Measurements from ENCODE around the gene SH2D3C. TPM values are rescaled to one million over a fixed set of nuclear protein-coding genes. Genes with fewer than 3 reads are reported as not detected.

Gene SH2D3C
- polyA plus RNA-seq (2013, experiment 1 of 2), result 24.8 TPM
- polyA plus RNA-seq (2013, experiment 2 of 2), result 17.4 TPM

- WGBS, 2 experiments (ENCODE audit: insufficient coverage in 2 of 2), result 79 to 81% methylated on average over 6 to 11 of the region's 13 CpGs
- no peak within 1 kb of the TSS for H3K27ac ChIP-seq (ENCODE audit: low read depth, low read length, severe bottlenecking)
- H3K4me1 ChIP-seq (ENCODE audit: control insufficient read depth, insufficient read depth, low read length, poor library complexity, severe bottlenecking), result peaks cover 23% of the 10 kb centered on the region
- H3K36me3 ChIP-seq (ENCODE audit: control insufficient read depth, insufficient read depth, low read length), result no peaks in the 10 kb centered on the region
- H3K4me3 ChIP-seq (ENCODE audit: extremely low read depth, insufficient read depth, low read length, poor library complexity, severe bottlenecking), result no peak within 1 kb of the TSS
- no peaks in the 10 kb centered on the region for H3K9me3 ChIP-seq (ENCODE audit: control insufficient read depth, low read length)
Measured at GRCh38 chr9:127778280-127779135, at the start of gene SH2D3C. Gene SH2D3C (minus strand): TSS chr9:127778666. CDS start chr9:127778627, 39 bp downstream.

- H3K36me3 ChIP-seq (ENCODE audit: control insufficient read depth, insufficient read depth, low read length), result peaks cover 30% of the 10 kb centered on the region
- H3K27ac ChIP-seq (ENCODE audit: low read depth, low read length, severe bottlenecking), result no peak overlapping the region
- no peak overlapping the region for H3K4me3 ChIP-seq (ENCODE audit: extremely low read depth, insufficient read depth, low read length, poor library complexity, severe bottlenecking)
- peaks cover 20% of the 10 kb centered on the region for H3K4me1 ChIP-seq (ENCODE audit: control insufficient read depth, insufficient read depth, low read length, poor library complexity, severe bottlenecking)
- 91 to 96% methylated on average over 4 to 7 of the region's 7 CpGs for WGBS, 2 experiments (ENCODE audit: insufficient coverage in 2 of 2)
- no peaks in the 10 kb centered on the region for H3K9me3 ChIP-seq (ENCODE audit: control insufficient read depth, low read length)
Measured at GRCh38 chr9:127826253-127826913, 47.9 kb upstream of the SH2D3C start.

- H3K4me1 ChIP-seq (ENCODE audit: control insufficient read depth, insufficient read depth, low read length, poor library complexity, severe bottlenecking), result peaks cover 20% of the 10 kb centered on the region
- H3K27ac ChIP-seq (ENCODE audit: low read depth, low read length, severe bottlenecking), result no peak overlapping the region
- no peaks in the 10 kb centered on the region for H3K9me3 ChIP-seq (ENCODE audit: control insufficient read depth, low read length)
- H3K4me3 ChIP-seq (ENCODE audit: extremely low read depth, insufficient read depth, low read length, poor library complexity, severe bottlenecking), result no peak overlapping the region
- peaks cover 31% of the 10 kb centered on the region for H3K36me3 ChIP-seq (ENCODE audit: control insufficient read depth, insufficient read depth, low read length)
- 58 to 62% methylated on average over 21 to 25 of the region's 42 CpGs for WGBS, 2 experiments (ENCODE audit: insufficient coverage in 2 of 2)
Measured at GRCh38 chr9:127825319-127826051, 47.0 kb upstream of the SH2D3C start.

- no peak overlapping the region for H3K4me3 ChIP-seq (ENCODE audit: extremely low read depth, insufficient read depth, low read length, poor library complexity, severe bottlenecking)
- no peaks in the 10 kb centered on the region for H3K9me3 ChIP-seq (ENCODE audit: control insufficient read depth, low read length)
- peaks cover 2% of the 10 kb centered on the region for H3K4me1 ChIP-seq (ENCODE audit: control insufficient read depth, insufficient read depth, low read length, poor library complexity, severe bottlenecking)
- no peak overlapping the region for H3K27ac ChIP-seq (ENCODE audit: low read depth, low read length, severe bottlenecking)
- 81 to 100% methylated on average over 1 to 2 of the region's 4 CpGs for WGBS, 2 experiments (ENCODE audit: insufficient coverage in 2 of 2)
- peaks cover 39% of the 10 kb centered on the region for H3K36me3 ChIP-seq (ENCODE audit: control insufficient read depth, insufficient read depth, low read length)
Measured at GRCh38 chr9:127822108-127822507, 43.6 kb upstream of the SH2D3C start.

GRCh38 chr9:127818574-127818973, 40.1 kb upstream of the SH2D3C start:
- 95 to 100% methylated on average over 5 to 9 of the region's 11 CpGs for WGBS, 2 experiments (ENCODE audit: insufficient coverage in 2 of 2)
- Histone ChIP-seq H3K4me3 (ENCODE audit: extremely low read depth, insufficient read depth, low read length, poor library complexity, severe bottlenecking) (no peak overlapping the region), H3K27ac (ENCODE audit: low read depth, low read length, severe bottlenecking) (no peak overlapping the region), H3K4me1 (ENCODE audit: control insufficient read depth, insufficient read depth, low read length, poor library complexity, severe bottlenecking) (no peaks in the 10 kb centered on the region), H3K36me3 (ENCODE audit: control insufficient read depth, insufficient read depth, low read length) (peaks cover 37% of the 10 kb centered on the region), H3K9me3 (ENCODE audit: control insufficient read depth, low read length) (no peaks in the 10 kb centered on the region)

- Histone ChIP-seq H3K4me1 (ENCODE audit: control insufficient read depth, insufficient read depth, low read length, poor library complexity, severe bottlenecking) (no peaks in the 10 kb centered on the region), H3K27ac (ENCODE audit: low read depth, low read length, severe bottlenecking) (no peak overlapping the region), H3K4me3 (ENCODE audit: extremely low read depth, insufficient read depth, low read length, poor library complexity, severe bottlenecking) (no peak overlapping the region), H3K36me3 (ENCODE audit: control insufficient read depth, insufficient read depth, low read length) (peaks cover 43% of the 10 kb centered on the region), H3K9me3 (ENCODE audit: control insufficient read depth, low read length) (no peaks in the 10 kb centered on the region)
- WGBS, 2 experiments (ENCODE audit: insufficient coverage in 2 of 2), result 96 to 98% methylated on average over 10 to 14 of the region's 17 CpGs
Measured at GRCh38 chr9:127817881-127818434, 39.5 kb upstream of the SH2D3C start.

GRCh38 chr9:127816728-127817127, 38.3 kb upstream of the SH2D3C start:
- Histone ChIP-seq H3K9me3 (ENCODE audit: control insufficient read depth, low read length) (no peaks in the 10 kb centered on the region), H3K36me3 (ENCODE audit: control insufficient read depth, insufficient read depth, low read length) (peaks cover 54% of the 10 kb centered on the region), H3K4me3 (ENCODE audit: extremely low read depth, insufficient read depth, low read length, poor library complexity, severe bottlenecking) (no peak overlapping the region), H3K4me1 (ENCODE audit: control insufficient read depth, insufficient read depth, low read length, poor library complexity, severe bottlenecking) (no peaks in the 10 kb centered on the region), H3K27ac (ENCODE audit: low read depth, low read length, severe bottlenecking) (no peak overlapping the region)
- WGBS, 2 experiments (ENCODE audit: insufficient coverage in 2 of 2), result 95 to 100% methylated on average over 6 to 7 of the region's 8 CpGs

- Histone ChIP-seq H3K4me1 (ENCODE audit: control insufficient read depth, insufficient read depth, low read length, poor library complexity, severe bottlenecking) (no peaks in the 10 kb centered on the region), H3K4me3 (ENCODE audit: extremely low read depth, insufficient read depth, low read length, poor library complexity, severe bottlenecking) (no peak overlapping the region), H3K9me3 (ENCODE audit: control insufficient read depth, low read length) (no peaks in the 10 kb centered on the region), H3K27ac (ENCODE audit: low read depth, low read length, severe bottlenecking) (no peak overlapping the region), H3K36me3 (ENCODE audit: control insufficient read depth, insufficient read depth, low read length) (peaks cover 54% of the 10 kb centered on the region)
- WGBS, 2 experiments (ENCODE audit: insufficient coverage in 2 of 2), result 100% methylated on average over 1 to 2 of the region's 3 CpGs
Measured at GRCh38 chr9:127816362-127816725, 37.9 kb upstream of the SH2D3C start.

- Histone ChIP-seq H3K27ac (ENCODE audit: low read depth, low read length, severe bottlenecking) (no peak overlapping the region), H3K4me3 (ENCODE audit: extremely low read depth, insufficient read depth, low read length, poor library complexity, severe bottlenecking) (no peak overlapping the region), H3K9me3 (ENCODE audit: control insufficient read depth, low read length) (no peaks in the 10 kb centered on the region), H3K36me3 (ENCODE audit: control insufficient read depth, insufficient read depth, low read length) (peaks cover 52% of the 10 kb centered on the region), H3K4me1 (ENCODE audit: control insufficient read depth, insufficient read depth, low read length, poor library complexity, severe bottlenecking) (no peaks in the 10 kb centered on the region)
- WGBS, 2 experiments (ENCODE audit: insufficient coverage in 2 of 2), result 95 to 97% methylated on average over 32 to 33 of the region's 33 CpGs
Measured at GRCh38 chr9:127815512-127816361, 37.3 kb upstream of the SH2D3C start.

Data from mesodermal cell (in vitro differentiated cells).